HEK293T (cell line): Measurements from ENCODE around the gene SLC7A9.

Experiments used
- BHLHE40 ChIP-seq: fragments of 450-650 bp; IDR thresholded peaks from 2 replicates; pipeline ENCODE4 v1.6.1; 2016; ENCODE audit warnings: mild to moderate bottlenecking, moderate library complexity, borderline replicate concordance
- CTBP1 ChIP-seq: fragments of 450-650 bp; IDR thresholded peaks from 2 replicates; pipeline ENCODE4 v1.6.1; 2016; ENCODE audit warnings: borderline replicate concordance
- ELF4 ChIP-seq: fragments of 450-650 bp; IDR thresholded peaks from 2 replicates; pipeline ENCODE4 v1.6.1; 2017; ENCODE audit warnings: antibody characterized with exemption
- FOXA1 ChIP-seq: fragments of 450-650 bp; IDR thresholded peaks from 2 replicates; pipeline ENCODE4 v1.6.1; 2016; ENCODE audit warnings: mild to moderate bottlenecking
- FOXK2 ChIP-seq: fragments of 450-650 bp; IDR thresholded peaks from 2 replicates; pipeline ENCODE4 v1.6.1; 2016; ENCODE audit warnings: mild to moderate bottlenecking
- FOXM1 ChIP-seq: fragments of 450-650 bp; IDR thresholded peaks from 2 replicates; pipeline ENCODE4 v1.6.1; 2017; ENCODE audit warnings: mild to moderate bottlenecking, borderline replicate concordance
- HDGF ChIP-seq: fragments of 450-650 bp; IDR thresholded peaks from 2 replicates; pipeline ENCODE4 v1.6.1; 2017; ENCODE audit warnings: antibody characterized with exemption, borderline replicate concordance
- L3MBTL2 ChIP-seq: fragments of 450-650 bp; conservative IDR thresholded peaks from 2 replicates; pipeline ENCODE4 v1.6.1; 2016; ENCODE audit warnings: mild to moderate bottlenecking
- LEF1 ChIP-seq: fragments of 450-650 bp; IDR thresholded peaks from 2 replicates; pipeline ENCODE4 v1.6.1; 2017; ENCODE audit warnings: mild to moderate bottlenecking, borderline replicate concordance
- SP1 ChIP-seq: fragments of 450-650 bp; IDR thresholded peaks from 2 replicates; pipeline ENCODE4 v1.6.1; 2017
- SUZ12 ChIP-seq: fragments of 450-650 bp; IDR thresholded peaks from 2 replicates; pipeline ENCODE4 v1.6.1; 2016; ENCODE audit warnings: mild to moderate bottlenecking
- TARDBP ChIP-seq: fragments of 450-650 bp; IDR thresholded peaks from 2 replicates; pipeline ENCODE4 v1.6.1; 2016
- ZNF384 ChIP-seq: fragments of 450-650 bp; IDR thresholded peaks from 2 replicates; pipeline ENCODE4 v1.6.1; 2016
- TF ChIP-seq, protein P1 (sequence below): fragments of 450-650 bp; IDR thresholded peaks from 2 replicates; pipeline ENCODE4 v1.6.1; 2016

DNA sequence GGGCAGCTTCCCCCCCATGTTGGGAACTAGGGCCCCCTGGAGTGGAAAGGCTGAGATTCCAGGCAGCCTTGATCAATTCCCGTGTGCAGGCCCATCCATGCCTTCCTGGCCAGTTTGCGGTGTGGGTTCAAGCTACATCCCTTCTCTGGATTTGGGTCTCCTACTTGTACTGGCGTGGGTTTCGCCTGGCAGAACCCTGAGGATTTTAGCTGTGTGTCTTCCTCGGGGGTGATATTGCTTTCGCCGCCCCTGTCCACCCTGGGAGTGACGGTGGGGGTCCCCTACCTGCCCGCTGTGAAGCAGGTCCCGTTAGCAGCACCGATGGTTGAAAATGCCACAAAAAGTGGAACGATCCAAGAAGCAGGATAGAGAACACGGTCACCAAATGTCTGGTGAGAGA is 11.4 kb downstream of the SLC7A9 start:
- TF ChIP-seq FOXM1 (no peak), BHLHE40 (no peak), FOXA1 (no peak), TARDBP (no peak), ZNF384 (no peak), ELF4 (no peak), SUZ12 (no peak), SP1 (no peak), CTBP1 (no peak), FOXK2 (no peak), HDGF (no peak), L3MBTL2 (no peak), LEF1 (no peak)
- TF ChIP-seq, protein P1, sequence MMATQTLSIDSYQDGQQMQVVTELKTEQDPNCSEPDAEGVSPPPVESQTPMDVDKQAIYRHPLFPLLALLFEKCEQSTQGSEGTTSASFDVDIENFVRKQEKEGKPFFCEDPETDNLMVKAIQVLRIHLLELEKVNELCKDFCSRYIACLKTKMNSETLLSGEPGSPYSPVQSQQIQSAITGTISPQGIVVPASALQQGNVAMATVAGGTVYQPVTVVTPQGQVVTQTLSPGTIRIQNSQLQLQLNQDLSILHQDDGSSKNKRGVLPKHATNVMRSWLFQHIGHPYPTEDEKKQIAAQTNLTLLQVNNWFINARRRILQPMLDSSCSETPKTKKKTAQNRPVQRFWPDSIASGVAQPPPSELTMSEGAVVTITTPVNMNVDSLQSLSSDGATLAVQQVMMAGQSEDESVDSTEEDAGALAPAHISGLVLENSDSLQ, result no peak
